Mesendoderm (in vitro differentiated cells): ENCODE measurements around the gene SELENOH. TPM values are rescaled to one million over a fixed set of nuclear protein-coding genes. Genes with fewer than 3 reads are reported as not detected.

Source experiments
- DNase-seq: peaks from one replicate; pipeline ENCODE4 v3.0.0; 2013
- H2AK5ac ChIP-seq: 2 replicates; pipeline ENCODE4 v1.6.1; 2013; ENCODE audit warnings: low read length, inconsistent platforms
- H2BK120ac ChIP-seq: 2 replicates; pipeline ENCODE4 v1.6.1; 2013; ENCODE audit warnings: low read depth, mild to moderate bottlenecking, low read length, moderate library complexity, mixed read lengths
- H2BK15ac ChIP-seq: replicated peaks from 2 replicates; pipeline ENCODE4 v1.6.1; 2013; ENCODE audit warnings: low read depth, mild to moderate bottlenecking, moderate library complexity
- H2BK5ac ChIP-seq: 2 replicates; pipeline ENCODE4 v1.6.1; 2013; ENCODE audit warnings: low read length, inconsistent platforms
- H3K18ac ChIP-seq: 2 replicates; pipeline ENCODE4 v1.6.1; 2013; ENCODE audit warnings: mild to moderate bottlenecking, low read length, mixed read lengths
- H3K23ac ChIP-seq: one replicate; pipeline ENCODE4 v1.6.1; 2013; ENCODE audit warnings: low read length
- H3K27ac ChIP-seq: 2 replicates; pipeline ENCODE4 v1.5.1; 2013; ENCODE audit warnings: low read depth, mild to moderate bottlenecking, inconsistent platforms, low read length, moderate library complexity
- H3K27me3 ChIP-seq: 2 replicates; pipeline ENCODE4 v1.6.1; 2013; ENCODE audit warnings: low read length, control low read depth, mild to moderate bottlenecking, inconsistent platforms; ENCODE audit not compliant: insufficient read depth, poor library complexity
- H3K36me3 ChIP-seq: 2 replicates; pipeline ENCODE4 v1.6.1; 2013; ENCODE audit warnings: low read length, inconsistent platforms; ENCODE audit not compliant: control insufficient read depth, insufficient read depth
- H3K4ac ChIP-seq: one replicate; pipeline ENCODE4 v1.6.1; 2013; ENCODE audit warnings: low read depth, mild to moderate bottlenecking, low read length, moderate library complexity
- H3K4me1 ChIP-seq: 2 replicates; pipeline ENCODE4 v1.6.1; 2013; ENCODE audit warnings: low read depth, low read length, inconsistent platforms; ENCODE audit not compliant: control insufficient read depth
- H3K4me2 ChIP-seq: 2 replicates; pipeline ENCODE4 v1.6.1; 2013; ENCODE audit warnings: low read length
- H3K4me3 ChIP-seq: 2 replicates; pipeline ENCODE4 v1.5.1; 2013; ENCODE audit warnings: mild to moderate bottlenecking, low read length
- H3K56ac ChIP-seq: one replicate; pipeline ENCODE4 v1.6.1; 2013; ENCODE audit warnings: low read length
- H3K79me1 ChIP-seq: 2 replicates; pipeline ENCODE4 v1.6.1; 2013; ENCODE audit warnings: low read length, inconsistent platforms
- H3K79me2 ChIP-seq: 2 replicates; pipeline ENCODE4 v1.6.1; 2013; ENCODE audit warnings: mild to moderate bottlenecking, low read length; ENCODE audit not compliant: control insufficient read depth, insufficient read depth
- H3K9ac ChIP-seq: 2 replicates; pipeline ENCODE4 v1.6.1; 2013; ENCODE audit warnings: low read length, inconsistent platforms
- H4K5ac ChIP-seq: one replicate; pipeline ENCODE4 v1.6.1; 2013; ENCODE audit warnings: low read length
- H4K8ac ChIP-seq: one replicate; pipeline ENCODE4 v1.6.1; 2013; ENCODE audit warnings: low read depth, mild to moderate bottlenecking, control low read depth, low read length, moderate library complexity
- WGBS: extraction: QIAGEN DNeasy Blood & Tissue Kit; methylation state at CpG from one replicate; pipeline ENCODE4 v1.1.7; 2013; ENCODE audit warnings: low lambda C conversion rate, missing lambda C conversion rate; ENCODE audit not compliant: insufficient coverage; ENCODE audit errors: extremely low coverage; 5-methylcytosine and 5-hydroxymethylcytosine counted together
- polyA plus RNA-seq, 2 experiments: library from polyadenylated mRNA; stranded (reverse); fragments of 200-250 nt; gene quantifications; one replicate each; pipeline ENCODE4 v1.2.3, GENCODE V29; 2013

SELENOH gene, protein sequence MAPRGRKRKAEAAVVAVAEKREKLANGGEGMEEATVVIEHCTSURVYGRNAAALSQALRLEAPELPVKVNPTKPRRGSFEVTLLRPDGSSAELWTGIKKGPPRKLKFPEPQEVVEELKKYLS
- 373 TPM for polyA plus RNA-seq (2013, experiment 1 of 2)
- 375 TPM for polyA plus RNA-seq (2013, experiment 2 of 2)

DNA sequence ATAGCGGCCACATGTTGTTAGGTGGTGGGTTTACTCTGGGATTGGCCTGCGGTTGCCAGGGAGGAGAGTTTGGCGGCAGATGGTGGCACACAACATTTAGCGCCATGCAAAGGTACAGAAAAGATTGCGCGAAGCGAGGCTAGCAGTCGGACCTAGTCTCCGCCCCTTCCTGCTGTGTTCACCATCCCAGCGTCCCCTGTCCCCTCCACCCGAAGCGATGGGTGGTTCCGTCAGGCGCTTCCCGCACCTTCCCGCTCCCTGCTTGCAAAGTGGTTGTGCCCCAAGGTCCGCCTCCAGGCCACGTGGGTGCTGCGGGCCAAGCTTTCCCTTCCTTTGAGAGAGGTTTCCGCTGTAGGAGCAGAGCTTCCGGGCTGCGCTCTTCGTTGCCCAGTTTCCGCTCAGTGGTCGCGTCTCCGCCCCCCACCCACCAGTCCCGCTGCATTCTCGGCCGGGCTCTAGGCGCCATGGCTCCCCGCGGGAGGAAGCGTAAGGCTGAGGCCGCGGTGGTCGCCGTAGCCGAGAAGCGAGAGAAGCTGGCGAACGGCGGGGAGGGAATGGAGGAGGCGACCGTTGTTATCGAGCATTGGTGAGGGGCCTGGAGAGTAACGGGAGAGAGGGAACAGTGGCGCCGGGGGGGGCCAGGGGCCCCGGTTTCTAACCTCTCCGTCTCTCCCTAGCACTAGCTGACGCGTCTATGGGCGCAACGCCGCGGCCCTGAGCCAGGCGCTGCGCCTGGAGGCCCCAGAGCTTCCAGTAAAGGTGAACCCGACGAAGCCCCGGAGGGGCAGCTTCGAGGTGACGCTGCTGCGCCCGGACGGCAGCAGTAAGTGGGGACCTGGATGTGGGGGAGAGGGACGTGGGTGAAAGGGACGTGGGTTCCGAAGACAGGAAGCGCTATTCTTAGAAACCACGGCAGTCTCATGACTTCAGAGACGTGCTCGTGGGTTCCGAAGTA lies at the start of gene SELENOH:
TSS of gene SELENOH (plus strand) at position 360 of the 955 bp plus-strand sequence. CDS start at position 465, 105 bp downstream.
- H2AK5ac ChIP-seq: peak within 1 kb of the TSS; percentile 83
- peak within 1 kb of the TSS; percentile 58 for H3K27ac ChIP-seq
- peak within 1 kb of the TSS; percentile 98 for H3K9ac ChIP-seq
- H2BK120ac ChIP-seq: peak within 1 kb of the TSS; percentile 9
- H3K4ac ChIP-seq: peak within 1 kb of the TSS; percentile 56
- peak within 1 kb of the TSS; percentile 7 for H4K5ac ChIP-seq
- no CpG with 5 or more reads among the region's 75 CpGs for WGBS
- H3K23ac ChIP-seq: peak within 1 kb of the TSS; percentile 72
- peaks cover 13% of the 10 kb centered on the region for H3K79me2 ChIP-seq
- peak within 1 kb of the TSS; percentile 65 for H3K18ac ChIP-seq
- peak within 1 kb of the TSS; percentile 99 for H3K56ac ChIP-seq
- peaks cover 4% of the 10 kb centered on the region for H3K4me1 ChIP-seq
- H3K36me3 ChIP-seq: peaks cover 10% of the 10 kb centered on the region
- H3K4me2 ChIP-seq: peak within 1 kb of the TSS; percentile 91
- H2BK5ac ChIP-seq: peak within 1 kb of the TSS; percentile 55
- DNase-seq: peak; percentile 99
- peak within 1 kb of the TSS; percentile 97 for H3K4me3 ChIP-seq
- H2BK15ac ChIP-seq: no peak within 1 kb of the TSS
- no peaks in the 10 kb centered on the region for H3K27me3 ChIP-seq
- H3K79me1 ChIP-seq: peaks cover 13% of the 10 kb centered on the region
- H4K8ac ChIP-seq: peak within 1 kb of the TSS; percentile 2

- Histone ChIP-seq H3K4me2 (no peak overlapping the region), H3K27me3 (no peaks in the 10 kb centered on the region), H3K18ac (no peak overlapping the region), H3K79me1 (no peaks in the 10 kb centered on the region), H3K4ac (no peak overlapping the region), H3K36me3 (peaks cover 19% of the 10 kb centered on the region), H2BK120ac (no peak overlapping the region), H3K23ac (no peak overlapping the region), H2AK5ac (no peak overlapping the region), H4K5ac (no peak overlapping the region), H3K56ac (no peak overlapping the region), H2BK5ac (no peak overlapping the region), H3K4me3 (no peak overlapping the region), H3K79me2 (no peaks in the 10 kb centered on the region), H3K27ac (no peak overlapping the region), H4K8ac (no peak overlapping the region), H3K4me1 (no peaks in the 10 kb centered on the region), H2BK15ac (no peak overlapping the region), H3K9ac (no peak overlapping the region)
- DNase-seq: no peak
- WGBS: no CpG with 5 or more reads among the region's 18 CpGs
Observed at GRCh38 chr11:57698843-57699365, 42.4 kb upstream of the SELENOH start.

DNA sequence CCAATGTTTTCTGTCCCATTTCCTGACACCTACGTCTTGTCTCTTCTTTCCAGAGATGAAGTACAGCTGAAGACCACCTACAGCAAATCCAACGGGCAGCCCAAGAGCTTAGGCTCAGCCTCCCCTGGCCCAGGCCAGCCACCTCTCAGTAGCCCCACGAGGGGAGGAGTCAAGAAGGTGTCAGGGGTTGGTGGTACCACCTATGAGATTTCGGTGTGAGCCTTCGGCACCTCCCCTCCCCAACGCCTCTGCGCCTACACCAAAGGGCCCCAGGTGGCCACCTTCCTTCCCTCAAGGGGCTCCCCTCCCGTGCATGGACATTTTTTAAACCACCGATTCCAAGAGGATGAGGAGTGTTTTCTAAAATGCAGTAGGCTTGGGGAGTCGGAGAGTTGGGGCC lies 41.5 kb upstream of the SELENOH start:
- Histone ChIP-seq H3K18ac (no peak overlapping the region), H2BK15ac (no peak overlapping the region), H3K79me2 (no peaks in the 10 kb centered on the region), H2BK5ac (no peak overlapping the region), H2BK120ac (no peak overlapping the region), H4K5ac (no peak overlapping the region), H4K8ac (no peak overlapping the region), H3K4ac (no peak overlapping the region), H3K23ac (no peak overlapping the region), H2AK5ac (no peak overlapping the region), H3K27ac (no peak overlapping the region), H3K56ac (no peak overlapping the region), H3K4me3 (no peak overlapping the region), H3K36me3 (peaks cover 21% of the 10 kb centered on the region), H3K4me1 (no peaks in the 10 kb centered on the region), H3K9ac (no peak overlapping the region), H3K4me2 (no peak overlapping the region), H3K27me3 (no peaks in the 10 kb centered on the region), H3K79me1 (no peaks in the 10 kb centered on the region)
- WGBS: no CpG with 5 or more reads among the region's 10 CpGs
- peak; percentile 25 for DNase-seq

- Histone ChIP-seq H2AK5ac (no peak overlapping the region), H3K27ac (no peak overlapping the region), H2BK5ac (no peak overlapping the region), H3K27me3 (no peaks in the 10 kb centered on the region), H3K36me3 (peaks cover 21% of the 10 kb centered on the region), H3K4me2 (no peak overlapping the region), H3K79me1 (no peaks in the 10 kb centered on the region), H2BK15ac (no peak overlapping the region), H3K18ac (no peak overlapping the region), H4K5ac (no peak overlapping the region), H3K4me1 (no peaks in the 10 kb centered on the region), H3K9ac (no peak overlapping the region), H4K8ac (no peak overlapping the region), H3K23ac (no peak overlapping the region), H2BK120ac (no peak overlapping the region), H3K4ac (no peak overlapping the region), H3K56ac (no peak overlapping the region), H3K4me3 (no peak overlapping the region), H3K79me2 (no peaks in the 10 kb centered on the region)
- peak; percentile 27 for DNase-seq
- no CpG with 5 or more reads among the region's 3 CpGs for WGBS
Observed at GRCh38 chr11:57700425-57700824, 40.9 kb upstream of the SELENOH start.

- Histone ChIP-seq H3K4me1 (no peaks in the 10 kb centered on the region), H2AK5ac (no peak overlapping the region), H2BK120ac (no peak overlapping the region), H3K79me1 (no peaks in the 10 kb centered on the region), H3K18ac (no peak overlapping the region), H3K56ac (no peak overlapping the region), H3K9ac (no peak overlapping the region), H3K79me2 (no peaks in the 10 kb centered on the region), H4K8ac (no peak overlapping the region), H4K5ac (no peak overlapping the region), H3K36me3 (peaks cover 17% of the 10 kb centered on the region), H3K4me3 (no peak overlapping the region), H3K23ac (no peak overlapping the region), H3K27me3 (no peaks in the 10 kb centered on the region), H2BK15ac (no peak overlapping the region), H3K4ac (no peak overlapping the region), H3K27ac (no peak overlapping the region), H2BK5ac (no peak overlapping the region), H3K4me2 (no peak overlapping the region)
- DNase-seq: no peak
- no CpG with 5 or more reads among the region's 4 CpGs for WGBS
Observed at GRCh38 chr11:57703341-57703740, 38.0 kb upstream of the SELENOH start.
